NCI-H1417 (cell line): ENCODE measurements around the gene BNIP3.
A peak's percentile ranks its signal among the peaks of the same experiment; 100 is the strongest.

ENCODE experiments used
- DNase-seq, 3 experiments: peaks; one replicate each; lab custom pipeline; 2025; lab: John Stamatoyannopoulos, UW

BNIP3 gene

DNA sequence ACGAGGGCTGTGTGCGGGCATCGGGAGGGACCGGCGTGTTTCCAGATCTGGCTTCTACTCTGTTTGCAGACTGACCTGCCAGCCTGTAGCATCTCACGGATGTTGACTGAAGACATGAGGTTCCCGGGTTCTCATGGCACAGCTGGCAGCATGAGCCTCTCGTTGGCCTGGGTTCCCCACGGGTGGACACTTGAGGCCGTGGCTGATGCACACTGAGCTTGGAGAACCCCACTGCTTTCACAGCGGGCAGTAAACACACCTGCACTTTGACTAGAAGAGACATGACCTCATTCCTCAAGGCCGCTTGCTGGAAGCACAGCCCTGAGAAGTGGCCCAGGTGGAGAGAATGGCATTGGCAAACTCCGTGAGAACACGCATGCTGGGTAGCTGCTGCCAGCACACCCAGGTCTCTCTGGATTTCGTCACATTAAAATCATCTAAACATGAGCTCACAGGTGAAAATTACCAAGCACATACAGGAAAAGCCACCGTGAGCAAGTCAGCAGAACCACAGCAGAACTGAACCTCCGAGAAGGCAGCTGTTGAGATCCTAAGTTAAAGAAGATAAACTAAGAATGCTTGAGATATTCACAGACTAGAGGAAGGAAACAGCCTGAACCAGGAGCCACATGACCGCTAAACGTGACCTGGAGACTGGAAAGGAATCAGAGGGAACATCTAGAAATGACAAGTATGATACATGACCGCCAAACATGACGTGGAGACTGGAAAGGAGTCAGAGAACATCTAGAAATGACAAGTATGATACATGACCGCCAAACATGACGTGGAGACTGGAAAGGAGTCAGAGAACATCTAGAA is 32.5 kb downstream of the BNIP3 start:
- peak in 1 of 3 experiments; percentile 1 for DNase-seq

DNA sequence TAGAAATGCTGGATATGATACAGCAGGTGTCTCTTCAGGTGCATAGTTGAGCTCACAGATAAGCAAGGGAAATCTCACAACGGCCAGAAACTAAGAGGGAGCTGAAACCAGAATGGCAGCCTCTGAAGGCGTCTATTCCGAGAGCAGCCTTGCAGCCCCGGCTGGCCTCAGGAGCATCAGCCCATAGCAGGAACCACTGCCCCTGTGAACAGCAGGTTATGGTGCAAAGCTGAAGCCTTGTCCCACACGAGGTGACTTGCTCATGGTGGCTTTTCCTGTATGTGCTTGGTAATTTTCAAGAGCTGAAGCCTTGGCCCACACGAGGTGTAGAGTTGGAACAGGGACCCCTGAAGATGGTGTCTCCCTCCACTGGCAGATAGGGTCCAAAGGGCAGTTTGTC is 33.2 kb downstream of the BNIP3 start:
- DNase-seq: no peak

DNA sequence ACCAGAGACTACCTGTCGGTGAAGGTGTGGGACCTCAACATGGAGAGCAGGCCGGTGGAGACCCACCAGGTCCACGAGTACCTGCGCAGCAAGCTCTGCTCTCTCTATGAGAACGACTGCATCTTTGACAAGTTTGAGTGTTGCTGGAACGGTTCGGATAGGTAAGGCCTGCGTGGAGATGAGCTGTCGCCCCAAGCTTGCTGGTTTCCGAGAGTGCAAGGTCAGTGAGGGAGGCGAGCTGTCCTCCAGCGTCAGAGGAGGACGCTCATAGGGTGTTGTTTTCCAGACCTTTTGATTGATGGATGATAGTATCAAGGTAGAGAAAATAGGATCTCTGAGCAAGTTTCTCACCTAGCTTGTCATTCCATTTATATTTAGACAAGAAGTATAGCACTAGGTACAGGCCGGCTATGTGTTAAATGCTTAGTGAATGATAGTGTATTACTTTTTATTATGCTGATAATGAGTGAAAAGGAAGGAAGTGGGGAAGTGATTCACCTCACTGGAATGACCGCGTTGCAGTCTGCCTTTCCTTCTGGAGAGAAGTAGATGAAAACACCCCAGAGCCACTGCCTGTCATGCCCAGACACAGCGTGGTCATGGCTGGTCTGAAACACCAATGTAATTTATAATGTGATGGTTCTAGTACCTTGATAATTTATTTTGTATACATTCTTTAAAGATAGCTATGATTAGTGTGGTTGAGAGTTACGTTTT is 33.9 kb downstream of the BNIP3 start:
- no peak for DNase-seq

DNA sequence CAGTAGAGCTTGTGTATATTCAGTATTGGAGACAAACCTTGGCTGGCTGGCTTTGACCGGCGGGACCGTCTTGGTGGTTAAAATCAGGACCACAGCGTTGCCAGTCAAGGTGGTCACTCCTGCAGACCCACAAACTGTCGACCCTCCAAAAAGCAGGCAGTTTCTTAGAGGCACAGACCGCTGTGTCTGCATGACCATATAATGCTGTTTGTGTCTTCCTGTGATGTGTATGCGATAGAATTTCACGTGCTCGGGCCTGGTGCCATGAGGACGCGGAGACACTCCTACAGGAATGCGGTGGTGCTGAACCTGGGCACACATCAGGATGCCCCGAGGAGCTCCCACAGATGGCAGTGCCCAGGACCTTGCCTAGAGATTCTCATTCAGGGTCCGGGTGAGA is 34.8 kb downstream of the BNIP3 start:
- no peak for DNase-seq

DNA sequence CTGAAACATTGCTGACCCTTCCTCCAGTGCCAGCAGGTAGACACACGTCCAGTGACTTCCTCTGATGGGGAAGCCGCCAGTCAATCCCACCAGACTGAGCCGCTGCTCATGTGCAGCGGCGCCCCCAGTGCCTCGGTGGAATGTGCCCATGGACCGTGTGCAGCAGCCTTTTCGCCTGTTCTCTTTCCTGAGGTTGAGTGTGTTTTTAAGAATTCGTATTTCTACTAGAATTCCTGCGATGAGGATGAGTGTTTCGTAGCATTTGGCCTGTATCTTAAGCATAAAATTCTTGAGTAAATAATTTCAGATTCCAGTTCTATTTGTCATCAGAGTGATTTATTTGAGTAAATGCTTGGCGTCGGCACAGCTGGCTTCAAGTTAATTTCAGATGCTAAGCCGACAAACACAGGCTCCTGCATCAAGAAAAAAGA is 35.4 kb downstream of the BNIP3 start:
- DNase-seq: no peak

DNA sequence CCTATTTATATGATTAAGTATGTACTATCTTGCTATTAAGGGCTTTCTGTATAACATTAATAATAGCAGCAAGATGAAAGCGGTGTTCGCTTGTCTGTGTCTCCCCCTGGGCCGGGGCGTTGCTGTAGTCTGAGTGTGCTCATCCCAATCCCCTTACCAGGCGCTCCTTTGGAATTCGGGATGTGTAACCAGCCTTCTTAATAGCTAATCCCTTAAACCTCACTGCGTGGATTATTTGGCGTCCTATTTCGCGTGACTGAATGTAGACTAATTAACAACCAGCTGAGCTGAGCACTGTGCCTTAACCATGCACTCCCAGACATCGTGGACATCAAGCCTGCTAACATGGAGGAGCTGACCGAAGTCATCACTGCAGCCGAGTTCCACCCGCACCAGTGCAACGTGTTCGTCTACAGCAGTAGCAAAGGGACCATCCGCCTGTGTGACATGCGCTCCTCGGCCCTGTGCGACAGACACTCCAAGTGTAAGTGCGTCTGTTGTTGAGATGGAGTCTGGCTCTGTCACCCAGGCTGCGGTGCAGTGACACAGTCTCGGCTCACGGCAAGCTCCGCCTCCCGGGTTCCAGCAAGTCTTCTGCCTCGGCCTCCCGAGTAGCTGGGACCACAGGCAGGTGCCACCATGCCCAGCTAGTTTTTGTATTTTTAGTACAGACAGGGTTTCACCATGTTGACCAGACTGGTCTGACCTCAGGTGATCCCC is 36.6 kb downstream of the BNIP3 start:
- no peak for DNase-seq

DNA sequence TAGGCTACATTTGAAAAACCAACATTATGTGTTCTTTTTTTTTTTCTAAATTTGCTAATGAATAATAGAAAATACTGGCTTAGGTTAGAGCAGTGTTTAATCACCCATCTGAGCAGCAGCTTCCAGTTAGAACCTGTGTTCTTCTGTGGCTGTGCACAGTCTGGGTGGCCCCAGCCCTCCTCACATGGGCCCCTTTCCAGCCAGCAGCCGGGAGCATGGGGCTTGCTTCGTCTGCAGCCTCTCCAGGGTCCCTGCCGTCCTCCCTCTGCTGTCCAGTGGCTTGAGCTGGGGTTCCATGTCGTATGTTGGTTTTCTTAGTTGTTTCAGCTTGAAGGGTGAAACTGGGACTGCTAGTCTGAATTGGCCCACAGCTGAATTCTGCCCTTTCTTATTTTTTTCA is 37.3 kb downstream of the BNIP3 start:
- no peak for DNase-seq

DNA sequence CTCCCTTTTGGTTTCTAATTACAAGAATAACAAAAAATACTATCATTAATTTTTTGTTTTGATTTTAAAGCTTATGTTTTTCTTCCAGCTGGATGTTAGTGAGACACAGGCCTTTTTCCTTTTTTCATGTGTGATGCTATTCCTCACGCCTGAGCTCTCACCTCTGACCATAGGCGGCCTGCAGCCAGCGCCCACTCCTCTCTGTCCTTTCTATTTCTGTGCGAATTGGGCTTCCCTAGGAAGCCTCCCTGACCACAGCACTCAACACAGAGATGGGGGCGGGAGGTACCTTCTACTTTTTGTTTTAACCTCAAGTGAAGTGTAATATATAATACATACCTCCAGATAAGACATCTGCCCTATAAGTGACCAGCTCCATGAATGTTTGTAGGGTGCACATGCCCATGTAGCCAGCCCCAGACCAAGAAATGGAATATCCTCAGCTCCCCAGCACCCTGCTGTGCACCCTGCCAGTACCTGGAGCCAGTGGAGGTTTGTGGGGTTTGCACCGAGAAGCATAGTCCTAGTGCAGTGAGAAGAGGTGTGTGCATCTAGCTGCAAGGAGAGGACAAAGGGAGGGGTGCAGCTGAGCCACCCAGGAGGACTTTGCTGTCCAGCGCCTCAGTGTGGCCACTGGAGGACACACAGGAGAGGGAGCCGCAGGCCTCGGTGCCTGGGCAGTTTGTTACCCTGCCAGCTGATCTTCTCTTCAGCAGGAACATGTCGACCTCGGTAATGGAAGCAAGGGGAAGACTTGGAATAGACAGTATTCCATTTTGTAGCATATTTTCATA is 38.5 kb downstream of the BNIP3 start:
- DNase-seq: no peak

DNA sequence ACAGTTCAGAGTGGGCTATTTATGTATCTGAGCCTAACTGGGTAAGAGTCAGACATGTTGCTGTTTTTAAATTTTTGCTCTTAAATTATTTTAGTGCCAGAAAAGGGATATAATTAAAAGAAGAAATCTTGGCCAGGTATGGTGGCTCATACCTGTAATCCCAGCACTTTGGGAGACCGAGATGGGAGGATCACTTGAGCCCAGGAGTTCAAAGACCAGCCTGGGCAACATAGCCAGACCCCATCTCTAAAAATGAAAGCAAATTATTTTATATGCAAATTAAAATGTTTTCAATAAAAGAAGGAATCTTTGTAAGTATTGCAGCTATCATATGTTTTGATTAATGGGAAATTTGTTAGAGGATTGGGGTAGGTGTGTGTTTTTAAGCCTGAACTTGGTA is 39.3 kb downstream of the BNIP3 start:
- no peak for DNase-seq

DNA sequence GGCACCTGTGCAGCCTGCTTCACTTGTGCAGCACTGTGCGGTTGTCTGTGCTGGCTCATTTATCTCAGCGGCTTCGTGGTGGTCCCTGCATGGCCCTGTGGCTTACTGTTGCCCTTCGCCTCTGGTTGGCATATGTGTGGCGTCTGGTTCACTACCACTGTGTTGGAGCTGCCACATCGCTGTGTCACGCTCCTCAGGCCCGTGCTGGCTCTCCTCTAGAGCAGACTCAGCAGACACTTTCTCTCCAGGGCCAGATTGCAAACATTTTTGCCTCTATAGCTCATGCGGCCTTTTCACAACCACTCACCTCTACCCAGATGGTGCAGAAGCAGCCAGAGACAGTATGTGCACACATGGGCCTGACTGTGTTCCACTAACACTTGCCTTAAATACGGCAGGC is 43.0 kb downstream of the BNIP3 start:
- no peak for DNase-seq

DNA sequence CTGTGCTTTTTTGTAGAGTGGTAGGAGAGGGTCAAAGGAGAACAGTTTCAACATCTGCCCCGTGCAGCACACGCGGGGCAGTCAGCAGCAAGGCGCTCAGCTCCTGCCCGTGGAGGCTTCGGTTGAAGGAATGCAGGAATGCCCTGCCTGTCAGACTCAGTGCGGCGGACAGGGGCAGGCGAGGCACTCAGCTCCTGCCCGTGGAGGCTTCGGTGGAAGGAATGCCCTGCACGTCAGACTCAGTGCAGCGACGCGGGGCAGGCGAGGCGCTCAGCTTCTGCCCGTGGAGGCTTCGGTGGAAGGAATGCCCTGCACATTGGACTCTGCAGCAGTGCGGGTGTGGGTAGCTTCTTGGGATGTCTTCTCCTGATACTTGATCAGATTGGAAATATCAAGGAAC is 43.9 kb downstream of the BNIP3 start:
- DNase-seq: no peak

DNA sequence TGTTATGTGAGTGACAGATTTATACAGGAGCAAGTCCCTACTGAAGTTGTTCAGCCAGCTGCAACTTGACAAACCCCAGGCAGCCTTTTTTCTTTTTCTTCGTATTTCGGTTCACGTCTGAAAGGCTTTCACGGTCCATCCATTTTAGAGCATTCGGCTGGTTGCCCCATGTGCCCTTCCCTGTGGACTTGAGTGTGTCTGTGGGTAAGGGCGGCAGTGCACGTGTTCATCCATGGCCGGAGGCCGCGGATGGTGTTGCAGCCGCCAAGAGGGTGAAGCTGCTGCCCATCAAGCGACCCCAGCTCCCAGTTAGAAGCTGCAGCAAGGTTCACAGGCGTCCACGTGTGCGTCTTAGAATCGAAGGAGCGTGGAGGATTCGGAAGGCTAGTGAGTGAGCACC is 45.0 kb downstream of the BNIP3 start:
- no peak for DNase-seq

DNA sequence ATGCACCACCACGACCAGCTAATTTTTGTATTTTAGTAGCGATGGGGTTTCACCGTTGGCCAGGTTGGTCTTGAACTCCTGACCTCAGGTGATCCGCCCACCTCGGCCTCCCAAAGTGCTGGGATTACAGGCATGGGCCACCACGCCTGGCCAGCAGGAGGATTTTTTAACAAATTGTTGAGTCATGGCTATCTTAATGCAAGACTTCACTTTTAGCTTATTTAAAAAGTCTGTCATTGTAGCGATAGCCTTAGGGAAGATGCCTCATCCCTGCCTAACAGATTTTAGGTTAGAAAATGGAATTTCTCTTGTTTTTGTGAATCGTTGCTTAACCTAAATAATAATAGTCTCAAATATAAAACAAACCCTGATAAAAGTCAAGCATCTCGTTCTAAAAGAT is 45.4 kb downstream of the BNIP3 start:
- DNase-seq: no peak

DNA sequence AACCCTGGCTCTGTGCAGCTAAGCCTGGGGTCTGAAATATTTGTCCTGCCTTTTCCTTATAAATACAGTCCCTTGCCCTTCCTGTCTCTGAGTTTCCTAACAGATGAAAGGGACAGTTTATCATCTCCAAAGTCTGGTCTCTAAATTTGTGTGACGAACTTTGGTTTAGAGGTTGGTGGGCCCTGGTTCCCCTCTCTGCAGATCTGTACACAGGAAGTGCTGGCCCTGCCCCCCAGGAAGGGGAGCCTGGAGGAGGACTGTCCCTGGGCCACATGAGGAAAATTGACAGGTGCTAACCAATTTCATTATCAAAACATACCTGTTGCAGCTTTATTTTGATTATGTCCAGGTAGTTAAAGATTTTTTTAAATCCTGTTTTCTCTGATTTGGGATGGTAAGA is 46.5 kb downstream of the BNIP3 start:
- DNase-seq: no peak

DNA sequence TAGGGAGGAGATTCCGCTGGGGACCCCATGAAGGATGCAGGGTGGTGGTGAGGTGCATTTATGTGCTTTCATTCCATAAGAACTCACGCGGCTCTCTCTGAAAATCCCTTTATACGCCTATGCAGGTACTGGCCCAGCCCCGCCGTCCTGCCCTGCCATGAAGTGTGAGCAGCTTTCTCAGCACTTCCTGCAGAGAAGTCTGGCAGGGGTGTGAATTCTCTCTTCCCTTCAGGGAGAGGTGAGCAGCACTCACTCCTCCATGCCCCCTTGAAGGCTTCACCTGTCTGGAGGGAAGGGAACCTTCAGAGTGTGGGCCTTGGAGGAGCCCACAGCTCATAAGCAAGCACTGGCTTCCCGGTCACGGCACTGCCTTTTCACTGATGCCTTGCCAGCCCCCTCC is 47.0 kb downstream of the BNIP3 start:
- no peak for DNase-seq

DNA sequence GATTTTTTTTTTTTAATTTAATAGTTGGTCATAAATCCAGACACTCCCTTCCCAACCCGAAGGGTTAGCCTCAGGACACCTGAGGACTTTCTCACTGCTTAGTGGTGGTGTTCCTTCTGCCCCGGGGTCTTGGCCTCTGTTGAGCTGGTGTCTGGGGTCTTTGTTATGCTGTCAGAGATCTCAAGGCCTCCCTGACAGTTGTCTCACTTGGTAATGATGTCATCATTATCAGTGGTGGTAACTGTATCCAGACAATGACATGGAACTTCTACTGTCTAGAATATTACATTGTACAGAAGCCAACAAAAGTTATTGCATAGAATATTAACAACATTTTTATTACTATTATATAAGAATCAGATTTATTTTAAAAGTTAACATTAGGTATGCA is 48.0 kb downstream of the BNIP3 start:
- DNase-seq: no peak

DNA sequence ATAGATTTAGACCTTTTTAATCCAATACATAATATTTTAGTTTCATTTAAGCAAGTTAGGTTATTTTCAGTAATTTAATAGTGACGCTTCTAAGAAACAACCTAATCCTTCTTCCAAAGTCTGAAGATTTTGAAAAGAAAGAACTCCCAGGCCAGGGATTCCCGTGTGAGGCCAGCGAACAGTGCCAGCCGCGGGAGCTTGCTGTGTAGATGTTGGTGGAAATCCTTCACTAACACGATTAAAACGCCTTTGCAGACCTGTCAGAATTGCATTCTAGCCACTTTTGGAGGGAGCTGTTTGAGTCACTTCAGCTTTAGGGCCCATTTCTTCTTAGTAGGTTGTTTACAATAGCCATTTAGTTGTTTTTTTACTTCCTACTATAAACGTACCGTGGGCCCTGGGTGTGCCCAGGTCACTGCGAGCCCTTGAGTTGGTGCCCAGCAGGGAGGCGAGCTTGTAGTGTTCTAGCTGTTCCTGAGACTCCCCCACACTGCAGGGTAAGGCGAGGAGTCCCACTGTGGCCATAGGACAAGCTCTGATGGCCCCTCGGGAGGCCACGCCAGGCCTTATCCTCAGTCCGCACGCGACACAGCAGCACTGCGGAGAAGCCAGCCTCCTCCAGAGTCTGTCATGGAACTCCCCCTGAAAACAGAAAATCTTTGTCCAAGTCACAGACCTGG is 48.6 kb downstream of the BNIP3 start:
- no peak for DNase-seq

DNA sequence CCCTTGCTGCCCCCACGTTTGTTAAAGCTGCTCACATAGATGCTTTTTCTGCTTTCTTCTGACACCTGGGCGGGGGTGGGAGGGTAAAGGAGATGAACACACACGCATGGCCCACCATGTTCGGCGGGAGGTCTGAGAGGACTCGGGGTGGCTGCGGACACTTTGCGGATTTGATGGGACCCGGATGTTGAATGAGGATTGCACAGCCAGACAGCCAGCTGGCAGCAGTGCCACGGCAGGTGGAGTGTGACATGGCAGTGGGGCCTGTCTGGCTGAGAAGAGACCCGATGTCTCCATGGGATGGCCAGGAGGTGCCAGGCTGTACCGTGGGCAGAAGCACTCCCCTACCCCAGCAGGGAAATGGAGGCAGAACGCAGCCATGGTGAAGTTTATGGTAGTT is 49.7 kb downstream of the BNIP3 start:
- no peak for DNase-seq

DNA sequence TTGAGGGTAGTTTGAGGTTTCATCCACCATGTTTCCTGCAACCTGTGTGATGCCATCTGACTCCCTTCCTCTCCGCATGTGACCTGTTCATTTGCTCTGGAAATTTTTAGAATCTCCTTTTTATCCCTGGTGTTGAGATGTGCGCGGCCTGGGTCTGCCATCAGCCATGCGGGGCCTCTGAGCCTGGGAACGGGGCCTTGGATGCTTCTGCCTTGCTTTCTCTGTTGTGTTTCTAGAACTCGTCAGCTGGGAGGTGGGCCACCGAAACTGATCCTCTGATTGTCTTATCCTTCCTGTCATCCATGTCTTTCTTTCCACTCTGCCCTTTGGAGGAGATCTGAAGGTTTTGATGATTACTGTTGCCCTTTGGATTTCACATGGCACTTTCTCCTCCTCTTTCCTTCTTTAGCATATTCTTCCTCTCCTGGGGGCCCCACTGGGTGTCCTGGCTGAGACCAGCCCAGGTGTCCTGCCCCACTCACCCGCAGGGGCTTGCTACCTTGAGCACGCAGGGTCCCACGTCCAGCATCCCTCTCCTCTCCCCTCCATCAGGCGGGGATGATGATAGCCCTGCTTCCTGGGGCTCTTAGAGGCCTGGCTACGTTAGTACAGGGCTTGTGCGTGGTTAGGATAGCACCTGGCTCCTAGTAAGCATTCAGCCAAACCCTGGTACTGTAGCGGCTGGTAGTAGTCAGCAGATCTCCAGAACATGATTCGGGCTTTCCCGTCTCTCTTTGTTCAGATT is 51.0 kb downstream of the BNIP3 start:
- no peak for DNase-seq

DNA sequence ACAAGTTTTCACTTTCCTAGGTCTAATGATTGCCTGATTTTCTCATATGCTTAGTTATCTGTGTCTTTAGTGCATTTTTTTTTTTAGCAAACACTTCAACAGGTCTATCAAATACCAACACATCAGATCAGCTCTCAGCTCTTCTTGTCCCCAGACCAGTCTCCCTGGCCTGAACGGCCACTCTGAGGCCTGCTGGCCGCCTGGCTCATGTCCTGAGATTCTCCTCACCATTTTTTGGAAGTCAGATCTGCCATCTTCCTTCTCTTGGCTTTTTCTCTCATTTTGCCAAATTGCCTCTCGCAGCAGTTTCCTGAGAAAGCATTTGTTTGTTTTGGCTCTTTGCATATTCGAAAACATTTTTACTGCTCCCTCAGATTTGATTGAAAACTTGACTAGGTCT is 51.6 kb downstream of the BNIP3 start:
- no peak for DNase-seq
